Measurements from ENCODE around the gene STX11. TPM values are rescaled to one million over a fixed set of nuclear protein-coding genes. Genes with fewer than 3 reads are reported as not detected.

STX11 gene
- polyA plus RNA-seq, 1 donor (not counting 4 experiments of a cell fraction or from before 2014, with no cell fraction given): 0.28 TPM

- Histone ChIP-seq H3K36me3 (ENCODE audit: control insufficient read depth in 2 of 2, extremely low read depth in 1 of 2, insufficient read depth in 2 of 2, low read length in 2 of 2) (no peaks in the 10 kb centered on the region), H3K4me1 (ENCODE audit: control insufficient read depth, extremely low read depth, insufficient read depth, low read length) (peaks cover 8% of the 10 kb centered on the region), H3K27me3 (ENCODE audit: control insufficient read depth, extremely low read depth, insufficient read depth, low read length) (no peaks in the 10 kb centered on the region), H2AFZ (ENCODE audit: control insufficient read depth, low read length) (no peak overlapping the region), H3K4me3 (ENCODE audit: control insufficient read depth in 2 of 3, extremely low read depth in 1 of 3, insufficient read depth in 2 of 3, low read depth in 1 of 3, low read length in 3 of 3) (no peak overlapping the region), H3K79me2 (ENCODE audit: control insufficient read depth, insufficient read depth, low read length) (no peaks in the 10 kb centered on the region), H3K9ac (ENCODE audit: control insufficient read depth, extremely low read depth, insufficient read depth, low read length) (no peak overlapping the region), H3K4me2 (ENCODE audit: control insufficient read depth, extremely low read depth, insufficient read depth, low read depth, low read length) (no peak overlapping the region), H4K20me1 (ENCODE audit: control insufficient read depth, extremely low read depth, insufficient read depth, low read length) (no peaks in the 10 kb centered on the region), H3K9me1 (ENCODE audit: control insufficient read depth, extremely low read depth, insufficient read depth, low read length) (no peaks in the 10 kb centered on the region), H3K9me3 (ENCODE audit: control insufficient read depth, low read depth, low read length) (no peaks in the 10 kb centered on the region), H3K27ac (ENCODE audit: control insufficient read depth, insufficient read depth, low read length) (no peak overlapping the region)
- dilution Hi-C loops (cut with MboI; ENCODE audit: extremely low pct_ligation_motif_present, low sequenced_read_pairs): no loop called here
- DNase-seq (ENCODE audit: low read depth, low spot score): no peak
- no peak for FAIRE-seq
- TF ChIP-seq EZH2 (IDR thresholded peaks at IDR 0.05; ENCODE audit: low read length): no peak
- no peak for TF ChIP-seq CTCF (optimal IDR thresholded peaks at IDR 0.05 in 1 of 3, IDR thresholded peaks at IDR 0.05 in 1 of 3, conservative IDR thresholded peaks at IDR 0.05 in 1 of 3; ENCODE audit: extremely low read depth in 1 of 3, insufficient read depth in 2 of 3, low read length in 3 of 3)
Measured at GRCh38 chr6:144127097-144127496, 23.2 kb upstream of the STX11 start.

GRCh38 chr6:144129469-144129868 is 20.8 kb upstream of the STX11 start:
- dilution Hi-C loops (cut with MboI; ENCODE audit: extremely low pct_ligation_motif_present, low sequenced_read_pairs): no loop called here
- Histone ChIP-seq H2AFZ (ENCODE audit: control insufficient read depth, low read length) (no peak overlapping the region), H3K9me1 (ENCODE audit: control insufficient read depth, extremely low read depth, insufficient read depth, low read length) (no peaks in the 10 kb centered on the region)

More at GRCh38 chr6:144129469-144129868, 20.8 kb upstream of the STX11 start:
- Histone ChIP-seq H3K9me3 (ENCODE audit: control insufficient read depth, low read depth, low read length) (no peaks in the 10 kb centered on the region), H4K20me1 (ENCODE audit: control insufficient read depth, extremely low read depth, insufficient read depth, low read length) (no peaks in the 10 kb centered on the region), H3K27ac (ENCODE audit: control insufficient read depth, insufficient read depth, low read length) (no peak overlapping the region), H3K36me3 (ENCODE audit: control insufficient read depth in 2 of 2, extremely low read depth in 1 of 2, insufficient read depth in 2 of 2, low read length in 2 of 2) (no peaks in the 10 kb centered on the region), H3K4me1 (ENCODE audit: control insufficient read depth, extremely low read depth, insufficient read depth, low read length) (peaks cover 8% of the 10 kb centered on the region), H3K9ac (ENCODE audit: control insufficient read depth, extremely low read depth, insufficient read depth, low read length) (no peak overlapping the region), H3K27me3 (ENCODE audit: control insufficient read depth, extremely low read depth, insufficient read depth, low read length) (no peaks in the 10 kb centered on the region), H3K4me2 (ENCODE audit: control insufficient read depth, extremely low read depth, insufficient read depth, low read depth, low read length) (no peak overlapping the region), H3K79me2 (ENCODE audit: control insufficient read depth, insufficient read depth, low read length) (no peaks in the 10 kb centered on the region), H3K4me3 (ENCODE audit: control insufficient read depth in 2 of 3, extremely low read depth in 1 of 3, insufficient read depth in 2 of 3, low read depth in 1 of 3, low read length in 3 of 3) (no peak overlapping the region)
- no peak for TF ChIP-seq CTCF (optimal IDR thresholded peaks at IDR 0.05 in 1 of 3, IDR thresholded peaks at IDR 0.05 in 1 of 3, conservative IDR thresholded peaks at IDR 0.05 in 1 of 3; ENCODE audit: extremely low read depth in 1 of 3, insufficient read depth in 2 of 3, low read length in 3 of 3)
- no peak for TF ChIP-seq EZH2 (IDR thresholded peaks at IDR 0.05; ENCODE audit: low read length)
- DNase-seq (ENCODE audit: low read depth, low spot score) (no peak), FAIRE-seq (no peak)

All from keratinocyte (primary cell).